Ishikawa (cell line): ENCODE data around the gene ATAD2B.

Experiments
- CEBPB ChIP-seq: IDR thresholded peaks from 2 replicates; pipeline ENCODE4 v1.6.1; 2012
- CREB1 ChIP-seq: IDR thresholded peaks from 2 replicates; pipeline ENCODE4 v1.6.1; 2012; ENCODE audit warnings: low read depth
- EGR1 ChIP-seq: IDR thresholded peaks from 2 replicates; pipeline ENCODE4 v1.6.1; 2012
- EP300 ChIP-seq: IDR thresholded peaks from 2 replicates; pipeline ENCODE4 v1.6.1; 2012; ENCODE audit warnings: borderline replicate concordance
- FOXM1 ChIP-seq: IDR thresholded peaks from 2 replicates; pipeline ENCODE4 v1.6.1; 2012; ENCODE audit warnings: low read depth, borderline replicate concordance
- NFIC ChIP-seq: IDR thresholded peaks from 2 replicates; pipeline ENCODE4 v1.6.1; 2012
- RAD21 ChIP-seq: IDR thresholded peaks from 2 replicates; pipeline ENCODE4 v1.6.1; 2012; ENCODE audit warnings: low read depth
- TAF1 ChIP-seq: IDR thresholded peaks from 2 replicates; pipeline ENCODE4 v1.6.1; 2012; ENCODE audit warnings: low read depth, mild to moderate bottlenecking
- TCF12 ChIP-seq: IDR thresholded peaks from 2 replicates; pipeline ENCODE4 v1.6.1; 2012; ENCODE audit warnings: low read depth
- TEAD4 ChIP-seq: IDR thresholded peaks from 2 replicates; pipeline ENCODE4 v1.6.1; 2012
- YY1 ChIP-seq: IDR thresholded peaks from 2 replicates; pipeline ENCODE4 v1.6.1; 2012; ENCODE audit warnings: low read depth
- ZBTB7A ChIP-seq: IDR thresholded peaks from 2 replicates; pipeline ENCODE4 v1.6.1; 2012; ENCODE audit warnings: low read depth
- TF ChIP-seq, protein P1 (sequence below): IDR thresholded peaks from 2 replicates; pipeline ENCODE4 v1.6.1; 2012
- TF ChIP-seq, protein P2 (sequence below): IDR thresholded peaks from 2 replicates; pipeline ENCODE4 v1.6.1; 2012
- TF ChIP-seq, protein P3 (sequence below): IDR thresholded peaks from 2 replicates; pipeline ENCODE4 v1.6.1; 2012; ENCODE audit warnings: low read depth, mild to moderate bottlenecking

Gene ATAD2B

DNA sequence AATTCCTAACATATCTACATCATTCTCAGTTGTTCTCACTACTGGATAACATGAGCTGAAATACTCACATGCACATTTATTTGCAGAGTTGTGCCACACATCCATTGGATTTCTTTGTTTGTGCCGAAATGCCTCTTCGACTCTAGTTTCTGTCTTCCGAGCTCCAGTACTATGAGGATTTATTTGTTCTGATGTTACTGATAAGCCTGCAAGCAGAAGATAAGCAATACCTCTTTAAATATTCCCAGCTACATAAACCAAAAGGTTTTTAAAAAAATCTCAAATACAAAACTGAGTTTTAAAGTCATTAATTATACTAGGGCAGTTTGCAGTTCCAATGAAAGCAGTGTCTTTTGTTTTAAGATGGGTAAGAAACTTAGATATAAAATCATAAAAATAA is 164.8 kb downstream of the ATAD2B start:
- TF ChIP-seq TAF1 = no peak
- TF ChIP-seq NFIC = no peak
- TF ChIP-seq, protein P1, sequence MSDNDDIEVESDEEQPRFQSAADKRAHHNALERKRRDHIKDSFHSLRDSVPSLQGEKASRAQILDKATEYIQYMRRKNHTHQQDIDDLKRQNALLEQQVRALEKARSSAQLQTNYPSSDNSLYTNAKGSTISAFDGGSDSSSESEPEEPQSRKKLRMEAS = no peak
- TF ChIP-seq RAD21 = no peak
- TF ChIP-seq YY1 = no peak
- no peak for TF ChIP-seq CEBPB
- TF ChIP-seq TCF12 = no peak
- TF ChIP-seq ZBTB7A = no peak
- TF ChIP-seq, protein P2, sequence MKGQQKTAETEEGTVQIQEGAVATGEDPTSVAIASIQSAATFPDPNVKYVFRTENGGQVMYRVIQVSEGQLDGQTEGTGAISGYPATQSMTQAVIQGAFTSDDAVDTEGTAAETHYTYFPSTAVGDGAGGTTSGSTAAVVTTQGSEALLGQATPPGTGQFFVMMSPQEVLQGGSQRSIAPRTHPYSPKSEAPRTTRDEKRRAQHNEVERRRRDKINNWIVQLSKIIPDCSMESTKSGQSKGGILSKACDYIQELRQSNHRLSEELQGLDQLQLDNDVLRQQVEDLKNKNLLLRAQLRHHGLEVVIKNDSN = no peak
- TF ChIP-seq TEAD4 = no peak
- TF ChIP-seq EGR1 = no peak
- TF ChIP-seq CREB1 = no peak
- TF ChIP-seq, protein P3, sequence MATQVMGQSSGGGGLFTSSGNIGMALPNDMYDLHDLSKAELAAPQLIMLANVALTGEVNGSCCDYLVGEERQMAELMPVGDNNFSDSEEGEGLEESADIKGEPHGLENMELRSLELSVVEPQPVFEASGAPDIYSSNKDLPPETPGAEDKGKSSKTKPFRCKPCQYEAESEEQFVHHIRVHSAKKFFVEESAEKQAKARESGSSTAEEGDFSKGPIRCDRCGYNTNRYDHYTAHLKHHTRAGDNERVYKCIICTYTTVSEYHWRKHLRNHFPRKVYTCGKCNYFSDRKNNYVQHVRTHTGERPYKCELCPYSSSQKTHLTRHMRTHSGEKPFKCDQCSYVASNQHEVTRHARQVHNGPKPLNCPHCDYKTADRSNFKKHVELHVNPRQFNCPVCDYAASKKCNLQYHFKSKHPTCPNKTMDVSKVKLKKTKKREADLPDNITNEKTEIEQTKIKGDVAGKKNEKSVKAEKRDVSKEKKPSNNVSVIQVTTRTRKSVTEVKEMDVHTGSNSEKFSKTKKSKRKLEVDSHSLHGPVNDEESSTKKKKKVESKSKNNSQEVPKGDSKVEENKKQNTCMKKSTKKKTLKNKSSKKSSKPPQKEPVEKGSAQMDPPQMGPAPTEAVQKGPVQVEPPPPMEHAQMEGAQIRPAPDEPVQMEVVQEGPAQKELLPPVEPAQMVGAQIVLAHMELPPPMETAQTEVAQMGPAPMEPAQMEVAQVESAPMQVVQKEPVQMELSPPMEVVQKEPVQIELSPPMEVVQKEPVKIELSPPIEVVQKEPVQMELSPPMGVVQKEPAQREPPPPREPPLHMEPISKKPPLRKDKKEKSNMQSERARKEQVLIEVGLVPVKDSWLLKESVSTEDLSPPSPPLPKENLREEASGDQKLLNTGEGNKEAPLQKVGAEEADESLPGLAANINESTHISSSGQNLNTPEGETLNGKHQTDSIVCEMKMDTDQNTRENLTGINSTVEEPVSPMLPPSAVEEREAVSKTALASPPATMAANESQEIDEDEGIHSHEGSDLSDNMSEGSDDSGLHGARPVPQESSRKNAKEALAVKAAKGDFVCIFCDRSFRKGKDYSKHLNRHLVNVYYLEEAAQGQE = no peak
- TF ChIP-seq EP300 = no peak
- TF ChIP-seq FOXM1 = no peak

DNA sequence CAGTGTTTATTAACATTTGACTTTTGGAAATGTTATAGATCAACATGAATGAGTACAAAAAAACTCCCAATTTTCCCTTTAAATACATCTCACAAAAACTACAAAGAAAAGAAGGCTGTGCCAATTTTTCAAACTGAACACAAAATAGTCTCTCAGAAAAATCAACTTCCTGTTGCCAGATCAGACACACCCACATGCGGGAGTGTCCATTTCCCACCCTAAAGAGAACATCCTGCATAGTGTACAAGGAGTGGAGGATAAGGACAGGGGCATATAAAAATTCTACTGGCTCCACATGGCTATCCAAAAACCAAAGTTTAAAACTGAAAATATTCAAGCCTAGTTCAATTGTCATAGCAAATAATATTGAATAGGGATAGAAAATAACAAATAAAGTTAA is 165.3 kb downstream of the ATAD2B start:
- TF ChIP-seq, protein P1 = no peak
- TF ChIP-seq TCF12 (no peak), EGR1 (no peak), EP300 (no peak), TAF1 (no peak), CEBPB (no peak), RAD21 (no peak), FOXM1 (no peak), CREB1 (no peak), NFIC (no peak), TEAD4 (no peak), ZBTB7A (no peak), YY1 (no peak)
- TF ChIP-seq, protein P2 = no peak
- TF ChIP-seq, protein P3 = no peak

DNA sequence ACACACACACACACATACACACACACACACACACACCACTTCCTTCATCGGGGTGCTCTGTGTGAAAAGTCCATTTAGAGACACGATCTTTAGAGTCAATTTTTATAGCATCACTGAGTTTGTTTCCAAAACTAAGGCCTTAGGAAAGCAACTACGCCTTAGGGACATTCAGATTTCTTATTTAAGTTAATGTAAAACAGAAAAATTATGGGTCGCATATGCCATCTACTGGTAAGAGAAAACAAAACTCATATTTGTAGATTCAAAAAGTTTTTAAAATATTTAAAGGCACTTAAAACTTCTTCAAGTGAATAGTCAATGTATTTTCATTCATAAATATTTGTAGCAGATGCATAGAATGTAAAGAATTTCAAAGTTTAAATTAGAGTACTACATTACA is 166.2 kb downstream of the ATAD2B start:
- TF ChIP-seq, protein P3 = no peak
- peak; percentile 16; the same call in 1 of the 2 replicates for TF ChIP-seq RAD21

DNA sequence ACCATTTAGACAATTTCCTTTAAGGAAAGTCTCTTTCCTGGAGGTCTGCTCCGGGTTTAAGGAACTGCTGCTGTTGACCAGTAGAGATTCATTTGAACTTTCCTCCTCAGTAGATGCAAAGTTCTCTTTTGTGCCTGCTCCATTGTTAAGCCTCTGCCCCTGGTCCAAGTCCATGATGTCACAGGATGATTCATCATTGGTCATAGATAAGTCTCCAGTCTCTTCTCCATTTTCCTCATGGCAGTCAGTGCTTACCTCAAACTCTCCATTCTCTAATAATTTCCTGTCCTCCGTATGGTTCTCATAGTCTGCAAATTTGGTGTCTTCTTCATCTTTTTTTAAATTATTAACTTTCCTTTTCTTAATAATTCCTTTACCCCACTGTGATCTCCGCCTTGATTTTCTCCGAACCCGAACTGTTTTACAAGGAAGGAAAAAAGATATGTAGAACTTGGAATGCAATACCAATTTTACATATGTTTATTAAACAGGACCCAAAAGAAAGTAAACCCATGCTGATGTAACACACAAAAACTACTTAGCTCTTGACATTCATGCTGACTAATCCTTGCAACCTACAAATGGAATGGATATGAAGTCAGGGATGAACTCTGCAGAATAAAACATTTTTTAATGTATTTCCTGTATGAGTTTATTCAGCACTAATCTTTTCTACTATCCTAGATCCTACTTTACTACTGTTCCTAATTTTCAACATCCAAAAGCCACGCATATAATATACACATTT is 169.1 kb downstream of the ATAD2B start:
- TF ChIP-seq FOXM1 = no peak
- no peak for TF ChIP-seq TCF12
- TF ChIP-seq CEBPB = no peak
- no peak for TF ChIP-seq ZBTB7A
- TF ChIP-seq, protein P2 = no peak
- TF ChIP-seq TAF1 = no peak
- TF ChIP-seq, protein P1 = no peak
- no peak for TF ChIP-seq RAD21
- no peak for TF ChIP-seq EGR1
- no peak for TF ChIP-seq TEAD4
- TF ChIP-seq, protein P3 = no peak
- no peak for TF ChIP-seq NFIC
- no peak for TF ChIP-seq YY1
- no peak for TF ChIP-seq CREB1
- TF ChIP-seq EP300 = no peak
